ENCODE results near the gene MALL. TPM values are rescaled to one million over a fixed set of nuclear protein-coding genes. Genes with fewer than 3 reads are reported as not detected.
A peak's percentile ranks its signal among the peaks of the same experiment; 100 is the strongest.

MALL gene
- polyA plus RNA-seq, 2 of the 4 experiments (the other 2 are of a cell fraction): 77.8 to 123 TPM

DNA sequence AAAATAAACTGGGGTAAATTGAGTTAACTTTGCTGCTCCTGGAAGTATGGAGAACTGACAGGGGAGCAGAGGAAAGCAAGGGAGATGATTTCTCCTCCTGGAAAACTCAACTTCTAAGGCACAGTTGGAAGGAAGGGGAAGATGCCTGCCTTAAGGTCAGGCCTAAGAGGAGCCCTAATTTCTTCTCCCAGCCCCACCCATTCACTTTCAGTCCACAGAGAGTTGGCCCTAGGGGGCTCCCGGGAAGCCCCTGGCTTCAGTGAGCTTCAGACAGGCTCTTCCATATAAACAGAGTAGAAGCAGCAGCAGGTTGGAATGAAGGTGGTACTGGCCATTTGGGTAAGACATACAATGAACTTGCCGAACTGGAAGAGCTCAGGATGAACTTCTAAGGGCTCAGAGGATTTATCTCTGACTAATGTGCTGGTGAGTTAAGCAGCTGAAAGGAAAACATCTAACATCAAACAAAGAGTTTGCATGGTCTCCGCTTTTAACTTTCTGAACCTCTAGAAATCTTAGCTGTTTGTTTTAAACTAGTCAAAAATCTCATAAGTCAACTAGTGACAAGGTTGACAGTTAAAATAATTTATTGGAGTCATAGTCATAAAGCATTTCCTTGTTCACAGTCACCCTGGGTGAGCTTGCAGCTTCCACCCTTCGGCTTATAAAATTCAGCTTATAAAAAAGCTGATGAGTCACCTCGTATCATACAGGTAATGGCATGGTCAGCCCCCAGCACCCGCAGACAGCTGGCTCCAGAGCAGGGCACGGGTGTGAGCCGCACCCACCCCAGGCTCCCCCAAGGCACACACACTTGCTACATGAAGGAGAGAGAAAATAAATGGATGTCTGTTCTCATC lies 9.8 kb downstream of the MALL start:
- peaks cover 7% of the 10 kb centered on the region; the same call in 1 of the 3 replicates for H3K9me3 ChIP-seq
- under 1% methylated on average over 8 of the region's 8 CpGs for WGBS (ENCODE audit: missing lambda C conversion rate)
- FAIRE-seq: no peak
- DNase-seq (ENCODE audit: low read depth in 1 of 2, low spot score in 1 of 2): peak; percentile 92 to 97
- peaks cover 81% of the 10 kb centered on the region for H3K4me1 ChIP-seq
- peak; percentile 65 to 69 for ATAC-seq
- POLR2A ChIA-PET: interaction anchor here (1.5 to 2.6 kb wide), 2 partner anchors 10 to 16 kb away, joined by 6 to 56 read pairs; partner anchors contain the start of gene MALL
- H3K27ac ChIP-seq: peak overlapping the region; percentile 98 to 100
- peak overlapping the region; percentile 15; the same call in 2 of the 3 replicates for H3K4me3 ChIP-seq
- peak overlapping the region; percentile 88 for H3K4me2 ChIP-seq
- CTCF ChIA-PET: interaction anchor here (1.4 to 4.3 kb wide), 3 partner anchors 10 to 51 kb away, joined by 7 to 39 read pairs (median 15); partner anchors contain the start of gene MALL
- peak; percentile 87 for TF ChIP-seq ZFP36 (IDR thresholded peaks at IDR 0.05; ENCODE audit: borderline replicate concordance, partially characterized antibody)
- TF ChIP-seq SREBF2 (IDR thresholded peaks at IDR 0.05): no peak
- TF ChIP-seq USF2 (IDR thresholded peaks at IDR 0.05): no peak
- no peak for TF ChIP-seq TP53 (CRISPR knock-in tag; IDR thresholded peaks at IDR 0.05)
- peak; percentile 100 for TF ChIP-seq JUNB (IDR thresholded peaks at IDR 0.05)
- peak; percentile 62; the same call in 1 of the 2 replicates for TF ChIP-seq HEYL (CRISPR knock-in tag; IDR thresholded peaks at IDR 0.05)
- no peak for TF ChIP-seq CHD2 (IDR thresholded peaks at IDR 0.05; ENCODE audit: low read length, partially characterized antibody)
- no peak for TF ChIP-seq RFX5 (IDR thresholded peaks at IDR 0.05)
- 0 out of 2 replicates have a peak, but pooled peaks have one; percentile 25 for TF ChIP-seq TFCP2L1 (CRISPR knock-in tag; IDR thresholded peaks at IDR 0.05)
- TF ChIP-seq RCOR1 (IDR thresholded peaks at IDR 0.05; ENCODE audit: low read depth, low read length): no peak
- TF ChIP-seq, protein P1, sequence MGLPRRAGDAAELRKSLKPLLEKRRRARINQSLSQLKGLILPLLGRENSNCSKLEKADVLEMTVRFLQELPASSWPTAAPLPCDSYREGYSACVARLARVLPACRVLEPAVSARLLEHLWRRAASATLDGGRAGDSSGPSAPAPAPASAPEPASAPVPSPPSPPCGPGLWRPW (IDR thresholded peaks at IDR 0.05): no peak
- TF ChIP-seq EHMT2 (IDR thresholded peaks at IDR 0.05; ENCODE audit: low read depth): no peak
- no peak for TF ChIP-seq RNF2 (IDR thresholded peaks at IDR 0.05; ENCODE audit: borderline replicate concordance, low read depth)
- TF ChIP-seq, protein P2, sequence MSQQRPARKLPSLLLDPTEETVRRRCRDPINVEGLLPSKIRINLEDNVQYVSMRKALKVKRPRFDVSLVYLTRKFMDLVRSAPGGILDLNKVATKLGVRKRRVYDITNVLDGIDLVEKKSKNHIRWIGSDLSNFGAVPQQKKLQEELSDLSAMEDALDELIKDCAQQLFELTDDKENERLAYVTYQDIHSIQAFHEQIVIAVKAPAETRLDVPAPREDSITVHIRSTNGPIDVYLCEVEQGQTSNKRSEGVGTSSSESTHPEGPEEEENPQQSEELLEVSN (IDR thresholded peaks at IDR 0.05; ENCODE audit: borderline replicate concordance, low read depth): 0 out of 2 replicates have a peak, but pooled peaks have one; percentile 4
- TF ChIP-seq RARB (CRISPR knock-in tag; IDR thresholded peaks at IDR 0.05): peak; percentile 59; the same call in 1 of the 2 replicates
- TF ChIP-seq NPAS2 (CRISPR knock-in tag; IDR thresholded peaks at IDR 0.05; ENCODE audit: borderline replicate concordance): no peak
- TF ChIP-seq HOXB13 (CRISPR knock-in tag; IDR thresholded peaks at IDR 0.05; ENCODE audit: low read depth): no peak; the same call in 1 of the 2 replicates
- peak; percentile 71 to 80 for TF ChIP-seq CEBPB (IDR thresholded peaks at IDR 0.05)
- no peak for TF ChIP-seq HMGXB4 (CRISPR knock-in tag; IDR thresholded peaks at IDR 0.05; ENCODE audit: borderline replicate concordance)
- peak; percentile 95 for TF ChIP-seq PBX3 (IDR thresholded peaks at IDR 0.05)
- no peak for TF ChIP-seq KDM5A (IDR thresholded peaks at IDR 0.05)
- TF ChIP-seq CBX8 (IDR thresholded peaks at IDR 0.05): no peak
- TF ChIP-seq CBX2 (IDR thresholded peaks at IDR 0.05; ENCODE audit: borderline replicate concordance, low read depth): no peak
- no peak for TF ChIP-seq HOXA7 (CRISPR knock-in tag; IDR thresholded peaks at IDR 0.05)
- no peak for TF ChIP-seq EHF (CRISPR knock-in tag; IDR thresholded peaks at IDR 0.05)
- peak in 1 of 2 experiments; percentile 55; a peak in 4 of 5 replicates for TF ChIP-seq RAD21 (conservative IDR thresholded peaks at IDR 0.05 in 1 of 2, IDR thresholded peaks at IDR 0.05 in 1 of 2)
- peak; percentile 94 for TF ChIP-seq MAFK (IDR thresholded peaks at IDR 0.05; ENCODE audit: partially characterized antibody)
- TF ChIP-seq ESRRA (IDR thresholded peaks at IDR 0.05; ENCODE audit: borderline replicate concordance, low read length): no peak
- TF ChIP-seq ZNF302 (CRISPR knock-in tag; IDR thresholded peaks at IDR 0.05): no peak
- peak; percentile 98 for TF ChIP-seq BCL3 (IDR thresholded peaks at IDR 0.05)
- TF ChIP-seq, protein P3, sequence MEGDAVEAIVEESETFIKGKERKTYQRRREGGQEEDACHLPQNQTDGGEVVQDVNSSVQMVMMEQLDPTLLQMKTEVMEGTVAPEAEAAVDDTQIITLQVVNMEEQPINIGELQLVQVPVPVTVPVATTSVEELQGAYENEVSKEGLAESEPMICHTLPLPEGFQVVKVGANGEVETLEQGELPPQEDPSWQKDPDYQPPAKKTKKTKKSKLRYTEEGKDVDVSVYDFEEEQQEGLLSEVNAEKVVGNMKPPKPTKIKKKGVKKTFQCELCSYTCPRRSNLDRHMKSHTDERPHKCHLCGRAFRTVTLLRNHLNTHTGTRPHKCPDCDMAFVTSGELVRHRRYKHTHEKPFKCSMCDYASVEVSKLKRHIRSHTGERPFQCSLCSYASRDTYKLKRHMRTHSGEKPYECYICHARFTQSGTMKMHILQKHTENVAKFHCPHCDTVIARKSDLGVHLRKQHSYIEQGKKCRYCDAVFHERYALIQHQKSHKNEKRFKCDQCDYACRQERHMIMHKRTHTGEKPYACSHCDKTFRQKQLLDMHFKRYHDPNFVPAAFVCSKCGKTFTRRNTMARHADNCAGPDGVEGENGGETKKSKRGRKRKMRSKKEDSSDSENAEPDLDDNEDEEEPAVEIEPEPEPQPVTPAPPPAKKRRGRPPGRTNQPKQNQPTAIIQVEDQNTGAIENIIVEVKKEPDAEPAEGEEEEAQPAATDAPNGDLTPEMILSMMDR (IDR thresholded peaks at IDR 0.05): no peak
- TF ChIP-seq MYC (IDR thresholded peaks at IDR 0.05; ENCODE audit: borderline replicate concordance, low read length): no peak; the same call in 1 of the 2 replicates

Measured in A549 (cell line).